Stimulated activated effector memory CD8-positive, alpha-beta T cell treated with anti-CD3 and anti-CD28 coated beads, Interleukin-12 subunit alpha, Interleukin-12 subunit beta, amount 100 ng/mL, for 72 hours (primary cell): Measurements from ENCODE around the gene SLC39A8.
A peak's percentile ranks its signal among the peaks of the same experiment; 100 is the strongest.

ENCODE experiments used
- ATAC-seq: fragments of 150-1000 bp; cut with Tn5 transposase; 2 replicates; pipeline ENCODE4 v1.10.0; 2021
- DNase-seq, 2 donors: peaks; one replicate each; pipeline ENCODE4 v3.0.0; 2021 to 2022; ENCODE audit warnings: low spot score in 2 of 2
- H3K27ac Mint-ChIP-seq: one replicate; pipeline ENCODE4 v1.8.0; 2022; ENCODE audit warnings: mild to moderate bottlenecking, mixed read lengths
- H3K36me3 Mint-ChIP-seq: one replicate; pipeline ENCODE4 v1.8.0; 2022; ENCODE audit warnings: mild to moderate bottlenecking, mixed read lengths
- H3K4me1 Mint-ChIP-seq: one replicate; pipeline ENCODE4 v1.8.0; 2022; ENCODE audit warnings: mixed read lengths
- H3K4me3 Mint-ChIP-seq: one replicate; pipeline ENCODE4 v1.8.0; 2022; ENCODE audit warnings: mild to moderate bottlenecking, mixed read lengths
- H3K9me3 Mint-ChIP-seq: one replicate; pipeline ENCODE4 v1.8.0; 2022; ENCODE audit warnings: mixed read lengths

SLC39A8 gene

GRCh38 chr4:102321260-102321995 lies 23.9 kb downstream of the SLC39A8 start:
- no peak overlapping the region for H3K27ac Mint-ChIP-seq
- H3K36me3 Mint-ChIP-seq = no peaks in the 10 kb centered on the region
- H3K4me3 Mint-ChIP-seq = no peak overlapping the region
- peaks cover 33% of the 10 kb centered on the region for H3K4me1 Mint-ChIP-seq
- DNase-seq (no peak), ATAC-seq (peak; percentile 63)
- H3K9me3 Mint-ChIP-seq = no peaks in the 10 kb centered on the region

DNA sequence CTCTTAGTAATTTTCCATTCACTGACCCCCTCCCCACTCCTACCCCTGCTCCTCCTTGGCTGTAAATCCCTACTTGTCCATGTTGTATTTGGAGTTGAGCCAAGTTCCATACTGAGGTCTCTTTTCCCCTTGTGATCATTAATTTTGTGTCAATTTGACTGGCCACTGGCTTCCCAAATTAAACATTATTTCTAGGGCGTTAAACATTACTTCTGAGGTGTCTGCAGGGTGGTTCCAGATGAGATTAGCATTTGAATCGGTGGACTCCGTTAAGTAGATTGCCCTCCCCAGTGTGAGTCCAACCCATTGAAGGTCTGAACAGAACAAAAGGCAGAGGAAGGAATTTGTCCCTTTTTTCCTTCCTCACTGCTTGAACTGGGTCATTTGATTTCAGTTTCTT lies 25.7 kb downstream of the SLC39A8 start:
- Mint-ChIP-seq H3K27ac (no peak overlapping the region), H3K4me1 (peaks cover 30% of the 10 kb centered on the region), H3K4me3 (no peak overlapping the region), H3K36me3 (peaks cover 18% of the 10 kb centered on the region), H3K9me3 (no peaks in the 10 kb centered on the region)
- ATAC-seq (no peak), DNase-seq (no peak)

DNA sequence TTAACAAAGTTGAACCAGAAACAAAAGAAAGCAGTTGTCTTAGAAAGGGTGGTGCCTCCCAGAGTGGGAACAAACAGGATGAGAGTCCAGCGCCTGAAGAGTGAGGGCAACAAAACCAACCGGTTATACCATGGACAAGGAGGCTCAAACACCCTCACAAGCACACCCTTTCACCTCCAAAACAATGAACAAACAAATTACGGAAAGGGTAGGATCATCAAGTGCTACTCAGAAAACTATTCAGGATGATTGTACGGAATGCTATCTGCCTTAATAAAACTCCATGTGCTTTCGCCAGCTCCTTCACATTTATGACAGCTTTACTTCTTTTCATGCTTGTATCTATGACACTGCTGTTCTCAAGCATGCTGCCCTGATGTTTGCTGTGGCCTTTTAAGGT lies 26.8 kb downstream of the SLC39A8 start:
- ATAC-seq = no peak
- no peaks in the 10 kb centered on the region for H3K9me3 Mint-ChIP-seq

DNA sequence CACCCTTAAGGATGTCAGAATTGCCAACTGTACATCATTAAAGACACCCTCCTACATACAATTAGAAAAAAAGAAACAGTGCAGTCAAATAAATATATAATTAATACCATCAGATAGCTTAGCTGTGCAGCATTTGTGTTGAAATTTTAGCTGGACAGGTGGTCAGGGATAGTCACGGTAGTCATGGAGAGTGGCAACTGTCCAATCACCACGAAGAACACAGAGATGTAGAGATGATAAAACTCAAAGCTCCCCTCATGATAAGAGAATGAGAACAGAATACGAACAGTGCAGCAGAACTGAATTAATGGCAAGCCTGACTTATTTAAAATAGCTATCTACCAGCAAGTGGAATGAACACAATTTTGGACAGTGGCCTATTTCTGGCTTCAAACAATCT lies 27.2 kb downstream of the SLC39A8 start:
- H3K4me1 Mint-ChIP-seq = peaks cover 38% of the 10 kb centered on the region
- ATAC-seq = no peak
- no peak for DNase-seq
- H3K27ac Mint-ChIP-seq = no peak overlapping the region
- peaks cover 26% of the 10 kb centered on the region for H3K36me3 Mint-ChIP-seq
- H3K9me3 Mint-ChIP-seq = no peaks in the 10 kb centered on the region
- H3K4me3 Mint-ChIP-seq = no peak overlapping the region

More for the DNA sequence above, 26.8 kb downstream of the SLC39A8 start:
- Mint-ChIP-seq H3K36me3 (peaks cover 26% of the 10 kb centered on the region), H3K4me1 (peaks cover 40% of the 10 kb centered on the region), H3K27ac (no peak overlapping the region), H3K4me3 (no peak overlapping the region)
- no peak for DNase-seq

DNA sequence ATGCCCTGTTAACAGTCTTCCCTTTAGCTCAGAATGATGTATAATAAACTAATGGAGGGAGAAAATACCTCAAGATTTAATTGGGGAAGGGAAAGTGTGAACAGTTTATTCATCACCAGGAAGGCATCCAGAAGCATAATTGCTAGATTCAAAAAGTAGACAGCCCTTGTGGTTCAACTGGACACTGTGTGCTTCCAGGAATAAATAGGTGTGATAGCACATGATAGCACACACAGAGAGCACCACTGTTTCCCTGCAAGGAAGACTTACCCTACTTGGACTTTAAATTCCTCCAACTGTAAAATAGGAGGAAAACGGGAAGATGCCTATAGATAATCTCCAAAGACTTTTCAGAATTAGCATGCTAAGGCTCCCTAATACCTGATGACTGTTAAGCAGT lies 27.8 kb downstream of the SLC39A8 start:
- Mint-ChIP-seq H3K9me3 (no peaks in the 10 kb centered on the region), H3K4me1 (peaks cover 32% of the 10 kb centered on the region), H3K4me3 (no peak overlapping the region), H3K27ac (no peak overlapping the region), H3K36me3 (peaks cover 26% of the 10 kb centered on the region)
- ATAC-seq (no peak), DNase-seq (no peak)

GRCh38 chr4:102316585-102316984 lies 28.7 kb downstream of the SLC39A8 start:
- Mint-ChIP-seq H3K9me3 (no peaks in the 10 kb centered on the region), H3K27ac (no peak overlapping the region), H3K4me1 (peaks cover 24% of the 10 kb centered on the region), H3K4me3 (no peak overlapping the region), H3K36me3 (peaks cover 26% of the 10 kb centered on the region)
- no peak for ATAC-seq
- no peak for DNase-seq

GRCh38 chr4:102315532-102315931 lies 29.8 kb downstream of the SLC39A8 start:
- no peaks in the 10 kb centered on the region for H3K9me3 Mint-ChIP-seq
- H3K36me3 Mint-ChIP-seq = peaks cover 26% of the 10 kb centered on the region
- no peak overlapping the region for H3K27ac Mint-ChIP-seq
- ATAC-seq (no peak), DNase-seq (no peak)
- H3K4me3 Mint-ChIP-seq = no peak overlapping the region
- H3K4me1 Mint-ChIP-seq = peaks cover 16% of the 10 kb centered on the region

DNA sequence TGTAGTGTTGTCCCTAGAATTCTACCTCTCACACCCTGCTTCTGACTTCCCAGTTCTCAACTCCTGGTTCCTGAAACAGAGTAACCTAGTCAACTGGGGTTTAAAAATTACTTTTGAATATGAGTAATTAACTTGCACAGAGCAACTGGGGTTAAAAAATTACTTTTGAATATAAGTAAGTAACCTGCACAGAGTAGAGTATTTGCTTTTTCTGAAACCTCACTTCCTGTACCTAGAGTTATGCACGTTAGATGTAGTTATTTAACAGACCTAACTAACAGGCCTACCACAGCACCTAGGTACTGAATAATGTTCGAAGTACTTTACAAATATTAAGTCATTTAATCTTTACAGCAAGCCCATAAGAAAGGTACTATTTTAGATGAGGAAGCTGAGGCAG lies 32.9 kb downstream of the SLC39A8 start:
- no peak overlapping the region for H3K27ac Mint-ChIP-seq
- H3K4me1 Mint-ChIP-seq = peaks cover 29% of the 10 kb centered on the region
- H3K9me3 Mint-ChIP-seq = no peaks in the 10 kb centered on the region
- no peak overlapping the region for H3K4me3 Mint-ChIP-seq
- no peak for DNase-seq
- H3K36me3 Mint-ChIP-seq = peaks cover 26% of the 10 kb centered on the region
- ATAC-seq = no peak

DNA sequence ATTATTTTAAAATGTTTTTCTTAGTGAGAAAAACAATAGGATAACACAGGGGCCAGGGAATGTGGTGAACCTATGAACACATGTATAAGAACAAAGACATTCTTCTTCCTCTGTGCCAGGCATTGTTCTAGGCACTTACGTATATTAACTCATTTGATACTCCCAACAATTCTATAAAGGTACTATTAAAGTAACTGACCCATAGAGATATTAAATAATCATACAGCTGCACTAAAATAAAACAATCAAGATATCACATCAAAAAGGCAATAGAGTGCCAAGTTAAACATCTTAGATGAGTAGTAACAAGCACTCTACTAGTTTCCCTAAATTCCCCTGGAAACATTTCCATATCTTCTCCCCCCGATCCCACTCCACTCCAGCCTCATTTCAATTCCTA lies 33.4 kb downstream of the SLC39A8 start:
- ATAC-seq = no peak
- H3K36me3 Mint-ChIP-seq = peaks cover 26% of the 10 kb centered on the region

GRCh38 chr4:102311407-102311806 lies 33.9 kb downstream of the SLC39A8 start:
- H3K4me1 Mint-ChIP-seq = peaks cover 29% of the 10 kb centered on the region
- no peak overlapping the region for H3K27ac Mint-ChIP-seq
- H3K36me3 Mint-ChIP-seq = peaks cover 31% of the 10 kb centered on the region
- no peaks in the 10 kb centered on the region for H3K9me3 Mint-ChIP-seq
- ATAC-seq (no peak), DNase-seq (no peak)
- H3K4me3 Mint-ChIP-seq = no peak overlapping the region

More for the DNA sequence above, 33.4 kb downstream of the SLC39A8 start:
- no peak overlapping the region for H3K27ac Mint-ChIP-seq
- H3K9me3 Mint-ChIP-seq = no peaks in the 10 kb centered on the region
- no peak for DNase-seq
- peaks cover 29% of the 10 kb centered on the region for H3K4me1 Mint-ChIP-seq
- H3K4me3 Mint-ChIP-seq = no peak overlapping the region

- DNase-seq = no peak
- ATAC-seq = peak; percentile 55
- Mint-ChIP-seq H3K4me3 (no peak overlapping the region), H3K36me3 (peaks cover 34% of the 10 kb centered on the region), H3K4me1 (peaks cover 14% of the 10 kb centered on the region), H3K27ac (no peak overlapping the region), H3K9me3 (no peaks in the 10 kb centered on the region)
Observed at GRCh38 chr4:102308032-102308799, 37.1 kb downstream of the SLC39A8 start.

GRCh38 chr4:102305666-102306065 lies 39.6 kb downstream of the SLC39A8 start:
- Mint-ChIP-seq H3K36me3 (peaks cover 45% of the 10 kb centered on the region), H3K4me1 (peaks cover 14% of the 10 kb centered on the region), H3K27ac (no peak overlapping the region), H3K9me3 (no peaks in the 10 kb centered on the region), H3K4me3 (no peak overlapping the region)
- ATAC-seq (no peak), DNase-seq (no peak)

- DNase-seq (no peak), ATAC-seq (no peak)
- Mint-ChIP-seq H3K4me1 (no peaks in the 10 kb centered on the region), H3K9me3 (no peaks in the 10 kb centered on the region), H3K4me3 (no peak overlapping the region), H3K36me3 (peaks cover 62% of the 10 kb centered on the region), H3K27ac (peak overlapping the region; percentile 65)
Observed at GRCh38 chr4:102302762-102303161, 42.5 kb downstream of the SLC39A8 start.

- DNase-seq = no peak
- no peak overlapping the region for H3K4me3 Mint-ChIP-seq
- peaks cover 71% of the 10 kb centered on the region for H3K36me3 Mint-ChIP-seq
Observed at GRCh38 chr4:102301167-102301566, 44.1 kb downstream of the SLC39A8 start.

DNA sequence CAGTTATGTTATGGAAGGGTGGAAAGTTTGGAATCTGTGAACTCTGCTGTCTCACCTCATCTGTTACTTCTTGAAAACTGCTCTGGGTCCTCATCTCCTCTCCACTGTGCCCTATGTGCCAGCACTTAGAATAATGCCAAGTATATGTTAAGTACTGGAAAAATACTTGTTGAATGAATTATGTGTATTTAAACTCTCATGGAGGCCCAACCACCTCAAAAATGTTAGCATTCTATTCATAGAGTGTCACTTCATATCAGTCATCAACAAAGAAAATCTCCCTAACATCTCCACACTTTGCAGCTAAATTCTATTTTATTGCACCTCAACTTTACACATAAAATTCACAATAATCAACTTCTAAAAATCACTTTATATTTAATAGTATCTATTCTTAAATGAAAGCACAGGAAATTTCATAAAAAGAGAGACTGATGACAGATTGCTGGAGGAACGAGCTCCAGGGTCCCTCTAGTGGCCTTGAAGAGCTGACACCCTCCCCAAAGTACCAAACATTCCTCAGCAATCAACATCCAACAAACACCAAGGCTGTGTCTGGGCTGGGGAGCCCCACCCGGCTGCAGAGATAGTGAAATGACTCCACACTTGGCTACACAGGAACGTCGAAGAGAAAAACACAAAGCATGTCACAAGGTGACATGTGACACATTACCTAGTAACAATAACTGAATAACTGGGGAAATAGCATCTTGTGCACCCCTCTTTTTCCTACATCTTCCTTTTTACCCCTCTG lies 45.8 kb downstream of the SLC39A8 start:
- H3K9me3 Mint-ChIP-seq = no peaks in the 10 kb centered on the region
- ATAC-seq = peak; percentile 60
- no peaks in the 10 kb centered on the region for H3K4me1 Mint-ChIP-seq
- no peak overlapping the region for H3K27ac Mint-ChIP-seq
- H3K36me3 Mint-ChIP-seq = peaks cover 60% of the 10 kb centered on the region
- DNase-seq = no peak
- H3K4me3 Mint-ChIP-seq = no peak overlapping the region

More at GRCh38 chr4:102301167-102301566, 44.1 kb downstream of the SLC39A8 start:
- Mint-ChIP-seq H3K4me1 (no peaks in the 10 kb centered on the region), H3K27ac (no peak overlapping the region), H3K9me3 (no peaks in the 10 kb centered on the region)
- no peak for ATAC-seq
